Activated T-cell treated with anti-CD3 and anti-CD28 coated beads for 4 hours (primary cell): ENCODE data around the gene SUSD5.
"Not testable (repeated sequence)": the region's sequence is repeated elsewhere in the genome, so short reads cannot be mapped to it uniquely, and the experiment has no call there.

Source experiments
- DNase-seq: peaks from one replicate; pipeline ENCODE4 v3.0.0-alpha.2; 2020

The SUSD5 gene

GRCh38 chr3:33146791-33147445 lies 71.7 kb downstream of the SUSD5 start:
- no peak for DNase-seq

- DNase-seq = no peak
These were observed 72.6 kb downstream of the SUSD5 start for GRCh38 chr3:33145901-33146580.

GRCh38 chr3:33145221-33145900 lies 73.2 kb downstream of the SUSD5 start:
- DNase-seq = no peak

- no peak for DNase-seq
These were observed 74.2 kb downstream of the SUSD5 start for GRCh38 chr3:33144433-33144832.

GRCh38 chr3:33141006-33141405 lies 77.6 kb downstream of the SUSD5 start:
- DNase-seq = no peak

GRCh38 chr3:33139996-33140395 lies 78.6 kb downstream of the SUSD5 start:
- no peak for DNase-seq

- not testable (repeated sequence) for DNase-seq
These were observed 79.5 kb downstream of the SUSD5 start for GRCh38 chr3:33139006-33139623.

GRCh38 chr3:33137691-33138090 lies 80.9 kb downstream of the SUSD5 start:
- DNase-seq = no peak

GRCh38 chr3:33134026-33134625 lies 84.5 kb downstream of the SUSD5 start:
- DNase-seq = no peak

GRCh38 chr3:33132019-33132360 lies 86.6 kb downstream of the SUSD5 start:
- no peak for DNase-seq

GRCh38 chr3:33131331-33132018 lies 87.1 kb downstream of the SUSD5 start:
- peak; percentile 19 for DNase-seq

GRCh38 chr3:33130144-33130543 lies 88.5 kb downstream of the SUSD5 start:
- no peak for DNase-seq

- no peak for DNase-seq
These were observed 89.9 kb downstream of the SUSD5 start for GRCh38 chr3:33128706-33129105.

- no peak for DNase-seq
These were observed 92.8 kb downstream of the SUSD5 start for GRCh38 chr3:33125840-33126239.

GRCh38 chr3:33124638-33125037 lies 94.0 kb downstream of the SUSD5 start:
- no peak for DNase-seq

GRCh38 chr3:33122991-33123390 lies 95.6 kb downstream of the SUSD5 start:
- no peak for DNase-seq

- no peak for DNase-seq
These were observed 98.7 kb downstream of the SUSD5 start for GRCh38 chr3:33119891-33120290.

- DNase-seq = no peak
These were observed 101.1 kb downstream of the SUSD5 start for GRCh38 chr3:33117461-33117860.

GRCh38 chr3:33115024-33115768 lies 103.4 kb downstream of the SUSD5 start:
- DNase-seq = no peak

- no peak for DNase-seq
These were observed 104.0 kb downstream of the SUSD5 start for GRCh38 chr3:33114622-33115023.

GRCh38 chr3:33113772-33114621 lies 104.6 kb downstream of the SUSD5 start, which contains the start of gene CRTAP:
Gene CRTAP (plus strand): TSS chr3:33114014. CDS start chr3:33114078, 64 bp downstream.
- DNase-seq = peak; percentile 79
